ENCODE measurements around the gene SPDL1.

SPDL1 gene

GRCh38 chr5:169631360-169631759 lies 47.8 kb downstream of the SPDL1 start:
- no peak for DNase-seq (ENCODE audit: low spot score)

GRCh38 chr5:169632946-169633345 lies 49.4 kb downstream of the SPDL1 start:
- DNase-seq (ENCODE audit: low spot score) = no peak

GRCh38 chr5:169634606-169635005 lies 51.0 kb downstream of the SPDL1 start:
- DNase-seq (ENCODE audit: low spot score) = no peak

GRCh38 chr5:169635936-169636335 lies 52.4 kb downstream of the SPDL1 start:
- DNase-seq (ENCODE audit: low spot score) = no peak

GRCh38 chr5:169636477-169637084 lies 53.0 kb downstream of the SPDL1 start:
- no peak for DNase-seq (ENCODE audit: low spot score)

GRCh38 chr5:169637085-169637548 lies 53.5 kb downstream of the SPDL1 start, which contains the start of gene DOCK2:
Gene DOCK2 (plus strand): TSS chr5:169637275. CDS start chr5:169637327, 52 bp downstream.
- DNase-seq (ENCODE audit: low spot score) = peak; percentile 49

GRCh38 chr5:169637549-169638121 lies 54.1 kb downstream of the SPDL1 start:
- DNase-seq (ENCODE audit: low spot score) = no peak

- DNase-seq (ENCODE audit: low spot score) = no peak
These were observed 57.7 kb downstream of the SPDL1 start for GRCh38 chr5:169641253-169641652.

- DNase-seq (ENCODE audit: low spot score) = no peak
These were observed 63.3 kb downstream of the SPDL1 start for GRCh38 chr5:169646856-169647255.

- DNase-seq (ENCODE audit: low spot score) = peak; percentile 45
These were observed 64.0 kb downstream of the SPDL1 start for GRCh38 chr5:169647566-169647965.

GRCh38 chr5:169648725-169649310 lies 65.2 kb downstream of the SPDL1 start:
- DNase-seq (ENCODE audit: low spot score) = no peak

GRCh38 chr5:169649486-169649885 lies 65.9 kb downstream of the SPDL1 start:
- DNase-seq (ENCODE audit: low spot score) = no peak

GRCh38 chr5:169650701-169651331 lies 67.2 kb downstream of the SPDL1 start:
- DNase-seq (ENCODE audit: low spot score) = no peak

- no peak for DNase-seq (ENCODE audit: low spot score)
These were observed 68.0 kb downstream of the SPDL1 start for GRCh38 chr5:169651526-169651925.

- DNase-seq (ENCODE audit: low spot score) = no peak
These were observed 68.5 kb downstream of the SPDL1 start for GRCh38 chr5:169652057-169652456.

GRCh38 chr5:169653091-169653490 lies 69.5 kb downstream of the SPDL1 start:
- no peak for DNase-seq (ENCODE audit: low spot score)

Measured in Ammon's horn (tissue), 1 donor.